Measurements from ENCODE around the gene NR5A1.
A peak's percentile ranks its signal among the peaks of the same experiment; 100 is the strongest.

Gene NR5A1

GRCh38 chr9:124505006-124505900 lies 1.9 kb downstream of the NR5A1 start:
- H3K9me3 ChIP-seq (ENCODE audit: control insufficient read depth in 2 of 2, low read length in 2 of 2) = no peaks in the 10 kb centered on the region
- H3K9ac ChIP-seq (ENCODE audit: low read length in 2 of 2) = no peak overlapping the region
- no peaks in the 10 kb centered on the region for H3K36me3 ChIP-seq (ENCODE audit: control insufficient read depth in 2 of 2, insufficient read depth in 2 of 2, low read length in 2 of 2)
- peaks cover 44 to 47% of the 10 kb centered on the region in 2 donors for H3K27me3 ChIP-seq (ENCODE audit: control insufficient read depth in 1 of 2, insufficient read depth in 2 of 2, low read length in 2 of 2)
- H3K4me3 ChIP-seq (ENCODE audit: low read length in 2 of 2) = peak overlapping the region in 1 of 2 donors; percentile 22
- H3K4me1 ChIP-seq (ENCODE audit: control insufficient read depth, insufficient read depth, low read length) = peaks cover 14% of the 10 kb centered on the region
- H3K27ac ChIP-seq (ENCODE audit: low read length) = no peak overlapping the region

GRCh38 chr9:124504530-124505005 lies 2.6 kb downstream of the NR5A1 start:
- H3K27ac ChIP-seq (ENCODE audit: low read length) = no peak overlapping the region
- no peak overlapping the region for H3K9ac ChIP-seq (ENCODE audit: low read length in 2 of 2)
- no peak overlapping the region for H3K4me3 ChIP-seq (ENCODE audit: low read length in 2 of 2)
- H3K4me1 ChIP-seq (ENCODE audit: control insufficient read depth, insufficient read depth, low read length) = peaks cover 14% of the 10 kb centered on the region
- H3K27me3 ChIP-seq (ENCODE audit: control insufficient read depth in 1 of 2, insufficient read depth in 2 of 2, low read length in 2 of 2) = peaks cover 44 to 48% of the 10 kb centered on the region in 2 donors
- no peaks in the 10 kb centered on the region for H3K9me3 ChIP-seq (ENCODE audit: control insufficient read depth in 2 of 2, low read length in 2 of 2)
- H3K36me3 ChIP-seq (ENCODE audit: control insufficient read depth in 2 of 2, insufficient read depth in 2 of 2, low read length in 2 of 2) = no peaks in the 10 kb centered on the region

GRCh38 chr9:124503713-124504529 lies 3.3 kb downstream of the NR5A1 start:
- Histone ChIP-seq H3K27me3 (ENCODE audit: control insufficient read depth in 1 of 2, insufficient read depth in 2 of 2, low read length in 2 of 2) (peaks cover 46 to 53% of the 10 kb centered on the region in 2 donors), H3K27ac (ENCODE audit: low read length) (no peak overlapping the region), H3K4me1 (ENCODE audit: control insufficient read depth, insufficient read depth, low read length) (peaks cover 14% of the 10 kb centered on the region), H3K36me3 (ENCODE audit: control insufficient read depth in 2 of 2, insufficient read depth in 2 of 2, low read length in 2 of 2) (no peaks in the 10 kb centered on the region), H3K9me3 (ENCODE audit: control insufficient read depth in 2 of 2, low read length in 2 of 2) (no peaks in the 10 kb centered on the region), H3K9ac (ENCODE audit: low read length in 2 of 2) (no peak overlapping the region), H3K4me3 (ENCODE audit: low read length in 2 of 2) (peak overlapping the region in 1 of 2 donors; percentile 52)

- Histone ChIP-seq H3K27ac (ENCODE audit: low read length) (no peak overlapping the region), H3K9me3 (ENCODE audit: control insufficient read depth in 2 of 2, low read length in 2 of 2) (no peaks in the 10 kb centered on the region), H3K4me3 (ENCODE audit: low read length in 2 of 2) (peak overlapping the region in 1 of 2 donors; percentile 8), H3K36me3 (ENCODE audit: control insufficient read depth in 2 of 2, insufficient read depth in 2 of 2, low read length in 2 of 2) (no peaks in the 10 kb centered on the region), H3K9ac (ENCODE audit: low read length in 2 of 2) (no peak overlapping the region), H3K4me1 (ENCODE audit: control insufficient read depth, insufficient read depth, low read length) (peaks cover 14% of the 10 kb centered on the region), H3K27me3 (ENCODE audit: control insufficient read depth in 1 of 2, insufficient read depth in 2 of 2, low read length in 2 of 2) (peaks cover 46 to 56% of the 10 kb centered on the region in 2 donors)
Measured at GRCh38 chr9:124502711-124503702, 4.2 kb downstream of the NR5A1 start.

- peaks cover 46 to 61% of the 10 kb centered on the region in 2 donors for H3K27me3 ChIP-seq (ENCODE audit: control insufficient read depth in 1 of 2, insufficient read depth in 2 of 2, low read length in 2 of 2)
- H3K36me3 ChIP-seq (ENCODE audit: control insufficient read depth in 2 of 2, insufficient read depth in 2 of 2, low read length in 2 of 2) = no peaks in the 10 kb centered on the region
- no peak overlapping the region for H3K4me3 ChIP-seq (ENCODE audit: low read length in 2 of 2)
- peaks cover 14% of the 10 kb centered on the region for H3K4me1 ChIP-seq (ENCODE audit: control insufficient read depth, insufficient read depth, low read length)
- no peak overlapping the region for H3K9ac ChIP-seq (ENCODE audit: low read length in 2 of 2)
- H3K9me3 ChIP-seq (ENCODE audit: control insufficient read depth in 2 of 2, low read length in 2 of 2) = no peaks in the 10 kb centered on the region
- no peak overlapping the region for H3K27ac ChIP-seq (ENCODE audit: low read length)
Measured at GRCh38 chr9:124501771-124502320, 5.4 kb downstream of the NR5A1 start.

GRCh38 chr9:124500796-124501611 lies 6.2 kb downstream of the NR5A1 start:
- Histone ChIP-seq H3K4me3 (ENCODE audit: low read length in 2 of 2) (no peak overlapping the region), H3K4me1 (ENCODE audit: control insufficient read depth, insufficient read depth, low read length) (peaks cover 14% of the 10 kb centered on the region), H3K27ac (ENCODE audit: low read length) (no peak overlapping the region), H3K27me3 (ENCODE audit: control insufficient read depth in 1 of 2, insufficient read depth in 2 of 2, low read length in 2 of 2) (peaks cover 46 to 61% of the 10 kb centered on the region in 2 donors), H3K9ac (ENCODE audit: low read length in 2 of 2) (no peak overlapping the region), H3K9me3 (ENCODE audit: control insufficient read depth in 2 of 2, low read length in 2 of 2) (no peaks in the 10 kb centered on the region), H3K36me3 (ENCODE audit: control insufficient read depth in 2 of 2, insufficient read depth in 2 of 2, low read length in 2 of 2) (no peaks in the 10 kb centered on the region)

GRCh38 chr9:124500028-124500795 lies 7.0 kb downstream of the NR5A1 start:
- H3K4me3 ChIP-seq (ENCODE audit: low read length in 2 of 2) = no peak overlapping the region
- no peaks in the 10 kb centered on the region for H3K9me3 ChIP-seq (ENCODE audit: control insufficient read depth in 2 of 2, low read length in 2 of 2)
- no peak overlapping the region for H3K9ac ChIP-seq (ENCODE audit: low read length in 2 of 2)
- H3K36me3 ChIP-seq (ENCODE audit: control insufficient read depth in 2 of 2, insufficient read depth in 2 of 2, low read length in 2 of 2) = no peaks in the 10 kb centered on the region
- H3K4me1 ChIP-seq (ENCODE audit: control insufficient read depth, insufficient read depth, low read length) = peaks cover 14% of the 10 kb centered on the region
- H3K27me3 ChIP-seq (ENCODE audit: control insufficient read depth in 1 of 2, insufficient read depth in 2 of 2, low read length in 2 of 2) = peaks cover 40 to 54% of the 10 kb centered on the region in 2 donors
- no peak overlapping the region for H3K27ac ChIP-seq (ENCODE audit: low read length)

- Histone ChIP-seq H3K9ac (ENCODE audit: low read length in 2 of 2) (no peak overlapping the region), H3K4me3 (ENCODE audit: low read length in 2 of 2) (no peak overlapping the region), H3K27me3 (ENCODE audit: control insufficient read depth in 1 of 2, insufficient read depth in 2 of 2, low read length in 2 of 2) (peaks cover 40 to 47% of the 10 kb centered on the region in 2 donors), H3K27ac (ENCODE audit: low read length) (no peak overlapping the region), H3K9me3 (ENCODE audit: control insufficient read depth in 2 of 2, low read length in 2 of 2) (no peaks in the 10 kb centered on the region), H3K36me3 (ENCODE audit: control insufficient read depth in 2 of 2, insufficient read depth in 2 of 2, low read length in 2 of 2) (no peaks in the 10 kb centered on the region), H3K4me1 (ENCODE audit: control insufficient read depth, insufficient read depth, low read length) (peaks cover 12% of the 10 kb centered on the region)
Measured at GRCh38 chr9:124499216-124499615, 8.0 kb downstream of the NR5A1 start.
